DOHH2 (cell line): ENCODE data around the gene CALML6.

ENCODE experiments used
- H3F3A ChIP-seq: fragments of 200-600 bp; sonication (generic), shearing (Covaris generic); 2 replicates; pipeline ENCODE4 v1.6.0; 2016; ENCODE audit warnings: antibody characterized with exemption, mild to moderate bottlenecking; ENCODE audit not compliant: control insufficient read depth, insufficient read depth
- H3K27ac ChIP-seq: fragments of 200-600 bp; sonication (generic); 2 replicates; pipeline ENCODE4 v1.5.1; 2014; ENCODE audit warnings: low read depth, mild to moderate bottlenecking, low read length, moderate library complexity
- H3K27me3 ChIP-seq: fragments of 200-600 bp; sonication (generic); 2 replicates; pipeline ENCODE4 v1.6.1; 2014; ENCODE audit warnings: mild to moderate bottlenecking, low read length, mixed read lengths; ENCODE audit not compliant: control insufficient read depth
- H3K36me3 ChIP-seq: fragments of 200-600 bp; sonication (generic); 2 replicates; pipeline ENCODE4 v1.6.1; 2014; ENCODE audit warnings: mild to moderate bottlenecking, low read length, moderate library complexity, mixed read lengths; ENCODE audit not compliant: control insufficient read depth
- H3K4me1 ChIP-seq: fragments of 200-600 bp; sonication (generic); 2 replicates; pipeline ENCODE4 v1.6.1; 2014; ENCODE audit warnings: mild to moderate bottlenecking, low read length, mixed read lengths; ENCODE audit not compliant: control insufficient read depth
- H3K4me2 ChIP-seq: fragments of 200-600 bp; sonication (generic); 2 replicates; pipeline ENCODE4 v1.6.0; 2014; ENCODE audit warnings: mild to moderate bottlenecking, low read length, moderate library complexity
- H3K4me3 ChIP-seq: fragments of 200-600 bp; sonication (generic); 2 replicates; pipeline ENCODE4 v1.5.1; 2014; ENCODE audit warnings: mild to moderate bottlenecking, low read length, mixed read lengths
- H3K79me2 ChIP-seq: fragments of 200-600 bp; sonication (generic); 2 replicates; pipeline ENCODE4 v1.6.1; 2014; ENCODE audit warnings: mild to moderate bottlenecking, low read length, mixed read lengths; ENCODE audit not compliant: control insufficient read depth
- H3K9me2 ChIP-seq: fragments of 200-600 bp; sonication (generic); replicated peaks from 2 replicates; pipeline ENCODE4 v1.6.1; 2014; ENCODE audit warnings: mild to moderate bottlenecking, low read length, mixed read lengths; ENCODE audit not compliant: control insufficient read depth
- H3K9me3 ChIP-seq: fragments of 200-600 bp; sonication (generic); 2 replicates; pipeline ENCODE4 v1.6.1; 2014; ENCODE audit warnings: antibody characterized with exemption, low read length, mixed read lengths; ENCODE audit not compliant: control insufficient read depth, insufficient read depth
- H4K20me1 ChIP-seq: fragments of 200-600 bp; sonication (generic); 2 replicates; pipeline ENCODE4 v1.6.0; 2014; ENCODE audit warnings: low read depth, mild to moderate bottlenecking, antibody characterized with exemption, low read length, moderate library complexity; ENCODE audit not compliant: control insufficient read depth, insufficient read depth
- EZH2phosphoT487 ChIP-seq: fragments of 200-600 bp; sonication (generic); IDR thresholded peaks from 2 replicates; pipeline ENCODE4 v1.6.1; 2017; ENCODE audit warnings: borderline replicate concordance, mild to moderate bottlenecking, antibody characterized with exemption, low read length, moderate library complexity, mixed read lengths
- TF ChIP-seq, protein P1 (sequence below): fragments of 200-600 bp; sonication (generic); IDR thresholded peaks from one replicate; pipeline ENCODE4 v1.5.1; 2014; ENCODE audit warnings: antibody characterized with exemption, mild to moderate bottlenecking, low read depth, low read length; ENCODE audit not compliant: poor library complexity, severe bottlenecking

The CALML6 gene

DNA sequence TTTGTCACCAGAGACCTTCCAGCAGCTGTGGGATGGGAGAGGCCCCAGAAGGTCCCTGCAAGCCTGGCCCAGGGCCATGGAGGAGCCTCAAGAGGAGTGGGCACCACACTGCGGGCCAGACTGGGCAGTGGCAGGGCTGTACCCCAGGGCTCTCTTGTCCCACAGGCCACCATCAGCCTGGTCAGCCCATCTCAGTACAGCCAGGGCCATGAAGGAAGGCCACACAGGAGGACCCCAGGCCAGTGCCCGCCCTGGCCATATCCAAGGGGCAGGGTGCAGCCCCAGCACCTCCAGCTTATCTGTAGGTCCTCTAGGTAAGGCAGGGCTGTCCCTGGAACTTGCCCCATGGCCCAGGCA is 21.1 kb upstream of the CALML6 start:
- Histone ChIP-seq H3K79me2 (peaks cover 39% of the 10 kb centered on the region), H3F3A (peaks cover 7% of the 10 kb centered on the region; the same call in 1 of the 2 replicates), H3K4me2 (peak overlapping the region; percentile 48; the same call in 1 of the 2 replicates), H3K27ac (no peak overlapping the region), H4K20me1 (peaks cover 7% of the 10 kb centered on the region; the same call in 1 of the 2 replicates), H3K9me3 (peaks cover 8% of the 10 kb centered on the region; the same call in 1 of the 2 replicates), H3K4me1 (peaks cover 57% of the 10 kb centered on the region), H3K4me3 (no peak overlapping the region), H3K36me3 (peaks cover 17% of the 10 kb centered on the region), H3K27me3 (no peaks in the 10 kb centered on the region), H3K9me2 (no peaks in the 10 kb centered on the region)
- no peak for TF ChIP-seq EZH2phosphoT487
- TF ChIP-seq, protein P1, sequence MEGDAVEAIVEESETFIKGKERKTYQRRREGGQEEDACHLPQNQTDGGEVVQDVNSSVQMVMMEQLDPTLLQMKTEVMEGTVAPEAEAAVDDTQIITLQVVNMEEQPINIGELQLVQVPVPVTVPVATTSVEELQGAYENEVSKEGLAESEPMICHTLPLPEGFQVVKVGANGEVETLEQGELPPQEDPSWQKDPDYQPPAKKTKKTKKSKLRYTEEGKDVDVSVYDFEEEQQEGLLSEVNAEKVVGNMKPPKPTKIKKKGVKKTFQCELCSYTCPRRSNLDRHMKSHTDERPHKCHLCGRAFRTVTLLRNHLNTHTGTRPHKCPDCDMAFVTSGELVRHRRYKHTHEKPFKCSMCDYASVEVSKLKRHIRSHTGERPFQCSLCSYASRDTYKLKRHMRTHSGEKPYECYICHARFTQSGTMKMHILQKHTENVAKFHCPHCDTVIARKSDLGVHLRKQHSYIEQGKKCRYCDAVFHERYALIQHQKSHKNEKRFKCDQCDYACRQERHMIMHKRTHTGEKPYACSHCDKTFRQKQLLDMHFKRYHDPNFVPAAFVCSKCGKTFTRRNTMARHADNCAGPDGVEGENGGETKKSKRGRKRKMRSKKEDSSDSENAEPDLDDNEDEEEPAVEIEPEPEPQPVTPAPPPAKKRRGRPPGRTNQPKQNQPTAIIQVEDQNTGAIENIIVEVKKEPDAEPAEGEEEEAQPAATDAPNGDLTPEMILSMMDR, result no peak

DNA sequence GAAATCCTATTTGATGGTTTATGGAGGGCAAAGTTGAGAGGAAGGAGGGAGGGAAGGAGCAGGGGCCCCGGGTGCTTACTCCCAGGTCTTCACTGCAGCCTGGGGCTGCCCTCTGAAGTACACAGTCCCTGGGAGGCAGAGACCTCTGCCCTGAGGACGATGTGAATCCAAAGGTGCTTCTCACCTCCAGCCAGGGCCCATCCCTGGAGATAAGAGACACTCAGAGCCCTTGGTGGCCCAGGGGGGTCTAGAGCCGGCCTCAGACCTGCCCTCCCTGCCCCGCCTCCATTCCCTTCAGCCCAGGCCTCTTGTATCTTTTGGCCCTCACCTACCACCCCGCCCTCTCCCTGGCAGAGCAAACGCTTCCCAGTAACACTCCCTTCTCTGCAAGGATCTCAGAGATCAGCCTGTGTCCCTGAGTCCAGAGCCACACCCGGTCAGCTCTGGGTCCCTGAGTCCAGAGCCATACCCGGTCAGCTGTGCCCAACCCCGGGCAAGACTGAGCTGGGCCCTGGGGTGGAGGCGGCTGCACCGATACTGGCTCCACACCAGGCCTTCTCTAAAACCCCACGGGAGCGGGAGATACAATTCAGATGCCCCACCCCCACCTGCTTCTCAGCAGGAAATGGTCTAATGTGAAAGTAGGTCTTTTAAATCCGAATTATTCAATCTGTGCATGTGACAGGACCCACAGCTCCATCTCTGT is 20.6 kb upstream of the CALML6 start:
- peaks cover 7% of the 10 kb centered on the region; the same call in 1 of the 2 replicates for H3F3A ChIP-seq
- peaks cover 34% of the 10 kb centered on the region for H3K79me2 ChIP-seq
- H3K9me3 ChIP-seq, result peaks cover 8% of the 10 kb centered on the region; the same call in 1 of the 2 replicates
- no peaks in the 10 kb centered on the region for H3K9me2 ChIP-seq
- peak overlapping the region; percentile 33 for H3K27ac ChIP-seq
- H3K4me3 ChIP-seq, result peak overlapping the region; percentile 43
- H4K20me1 ChIP-seq, result peaks cover 2% of the 10 kb centered on the region; the same call in 1 of the 2 replicates
- peak overlapping the region; percentile 48 for H3K4me2 ChIP-seq
- H3K36me3 ChIP-seq, result peaks cover 14% of the 10 kb centered on the region
- no peak for TF ChIP-seq EZH2phosphoT487
- TF ChIP-seq, protein P1, result no peak
- H3K27me3 ChIP-seq, result no peaks in the 10 kb centered on the region
- H3K4me1 ChIP-seq, result peaks cover 58% of the 10 kb centered on the region

DNA sequence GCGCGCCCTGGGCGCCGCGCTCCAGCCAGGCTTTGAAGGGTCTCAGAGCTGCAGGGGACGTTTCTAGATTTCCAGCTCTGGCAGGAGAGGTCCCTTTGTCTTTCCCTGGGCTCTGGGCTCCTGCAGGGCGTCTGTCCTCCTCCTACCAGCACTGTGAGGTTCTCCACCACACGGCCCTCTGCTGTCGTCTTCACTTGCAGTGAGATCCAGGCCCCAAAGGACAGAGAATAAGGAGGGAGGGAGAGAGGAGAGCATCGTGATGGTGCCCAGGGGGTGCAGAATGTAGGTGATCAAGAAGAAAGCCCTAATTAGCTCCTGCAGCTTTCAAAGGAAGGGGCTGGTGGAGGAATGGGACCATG is 20.0 kb upstream of the CALML6 start:
- Histone ChIP-seq H3K9me3 (peaks cover 8% of the 10 kb centered on the region; the same call in 1 of the 2 replicates), H3K4me1 (peaks cover 63% of the 10 kb centered on the region), H4K20me1 (no peaks in the 10 kb centered on the region), H3K9me2 (no peaks in the 10 kb centered on the region), H3K27me3 (no peaks in the 10 kb centered on the region), H3K4me3 (peak overlapping the region; percentile 43), H3K4me2 (peak overlapping the region; percentile 48), H3K79me2 (peaks cover 29% of the 10 kb centered on the region), H3K27ac (peak overlapping the region; percentile 33), H3F3A (peaks cover 7% of the 10 kb centered on the region; the same call in 1 of the 2 replicates), H3K36me3 (peaks cover 8% of the 10 kb centered on the region)
- TF ChIP-seq, protein P1, result no peak
- TF ChIP-seq EZH2phosphoT487, result no peak
